Thymus (tissue), 14 donors: ENCODE measurements around the gene LARP1B. TPM values are rescaled to one million over a fixed set of nuclear protein-coding genes. Genes with fewer than 3 reads are reported as not detected.
A peak's percentile ranks its signal among the peaks of the same experiment; 100 is the strongest.
"Not testable (repeated sequence)": the region's sequence is repeated elsewhere in the genome, so short reads cannot be mapped to it uniquely, and the experiment has no call there.

Experiments used
- DNase-seq, 9 donors: peaks; one replicate each; pipeline ENCODE4 v3.0.0-alpha.2; 2013; ENCODE audit warnings: low spot score in 9 of 9, low read depth in 6 of 9, missing footprints in 1 of 9
- H3K27ac ChIP-seq, 2 donors: one replicate each; pipeline ENCODE4 v1.5.1; 2013; ENCODE audit warnings: control low read depth in 1 of 2, low read depth in 1 of 2, low read length in 1 of 2, mild to moderate bottlenecking in 1 of 2, moderate library complexity in 1 of 2
- H3K27me3 ChIP-seq, 2 donors: one replicate each; pipeline ENCODE4 v1.5.1; 2013; ENCODE audit warnings: low read length in 1 of 2; ENCODE audit not compliant: control insufficient read depth in 2 of 2, insufficient read depth in 1 of 2
- H3K36me3 ChIP-seq, 2 donors: one replicate each; pipeline ENCODE4 v1.5.1; 2013; ENCODE audit warnings: low read length in 1 of 2, mild to moderate bottlenecking in 1 of 2, moderate library complexity in 1 of 2; ENCODE audit not compliant: control insufficient read depth in 2 of 2, insufficient read depth in 2 of 2
- H3K4me1 ChIP-seq, 2 donors: one replicate each; pipeline ENCODE4 v1.5.1; 2013; ENCODE audit warnings: low read length in 2 of 2; ENCODE audit not compliant: control insufficient read depth in 2 of 2, insufficient read depth in 2 of 2
- H3K4me3 ChIP-seq, 2 donors: one replicate each; pipeline ENCODE4 v1.5.1; 2013; ENCODE audit warnings: low read length in 2 of 2, control low read depth in 1 of 2, mild to moderate bottlenecking in 1 of 2
- H3K9me3 ChIP-seq, 2 donors: one replicate each; pipeline ENCODE4 v1.5.1; 2013; ENCODE audit warnings: low read length in 1 of 2, mild to moderate bottlenecking in 1 of 2; ENCODE audit not compliant: control insufficient read depth in 2 of 2, insufficient read depth in 1 of 2
- WGBS: extraction: QIAGEN DNeasy Blood & Tissue Kit; methylation state at CpG from one replicate; pipeline ENCODE4 v1.1.7; 2013; 5-methylcytosine and 5-hydroxymethylcytosine counted together
- long read RNA-seq, 10 donors: transcript quantifications; one replicate each; lab custom pipeline, GENCODE V29; 2026
- polyA plus RNA-seq: library from polyadenylated mRNA; stranded (reverse); fragments of 200-250 nt; gene quantifications from one replicate; pipeline ENCODE4 v1.2.3, GENCODE V29; 2013
- total RNA-seq: library from RNA; stranded (reverse); fragments of 120-200 nt; gene quantifications from one replicate; pipeline ENCODE4 v1.2.4, GENCODE V29; 2013
- donor health status: healthy.

Gene LARP1B
- total RNA-seq = 16.5 TPM
- 12.5 TPM for polyA plus RNA-seq
- long read RNA-seq, donor 1 = 0 reads
- long read RNA-seq, donor 2 = 0 reads
- long read RNA-seq, donor 3, partial matches to known transcripts = 0 of 6 reads
- long read RNA-seq, donor 3, other reads (novel, unspliced or antisense) = 0 of 6 reads
- long read RNA-seq, donor 4, partial matches to known transcripts = 0 of 1 reads
- long read RNA-seq, donor 4, other reads (novel, unspliced or antisense) = 0 of 1 reads
- long read RNA-seq, donor 5, partial matches to known transcripts = 0 of 5 reads
- long read RNA-seq, donor 5, other reads (novel, unspliced or antisense) = 0 of 5 reads
- long read RNA-seq, donor 6 = 0 reads
- long read RNA-seq, donor 7, partial matches to known transcripts = 5 of 5 reads
- long read RNA-seq, donor 7, other reads (novel, unspliced or antisense) = 0 of 5 reads
- long read RNA-seq, donor 8, partial matches to known transcripts = 0 of 1 reads
- long read RNA-seq, donor 8, other reads (novel, unspliced or antisense) = 0 of 1 reads
- long read RNA-seq, donor 9 = 0 reads
- long read RNA-seq, donor 10, partial matches to known transcripts = 0 of 1 reads
- long read RNA-seq, donor 10, other reads (novel, unspliced or antisense) = 0 of 1 reads

DNA sequence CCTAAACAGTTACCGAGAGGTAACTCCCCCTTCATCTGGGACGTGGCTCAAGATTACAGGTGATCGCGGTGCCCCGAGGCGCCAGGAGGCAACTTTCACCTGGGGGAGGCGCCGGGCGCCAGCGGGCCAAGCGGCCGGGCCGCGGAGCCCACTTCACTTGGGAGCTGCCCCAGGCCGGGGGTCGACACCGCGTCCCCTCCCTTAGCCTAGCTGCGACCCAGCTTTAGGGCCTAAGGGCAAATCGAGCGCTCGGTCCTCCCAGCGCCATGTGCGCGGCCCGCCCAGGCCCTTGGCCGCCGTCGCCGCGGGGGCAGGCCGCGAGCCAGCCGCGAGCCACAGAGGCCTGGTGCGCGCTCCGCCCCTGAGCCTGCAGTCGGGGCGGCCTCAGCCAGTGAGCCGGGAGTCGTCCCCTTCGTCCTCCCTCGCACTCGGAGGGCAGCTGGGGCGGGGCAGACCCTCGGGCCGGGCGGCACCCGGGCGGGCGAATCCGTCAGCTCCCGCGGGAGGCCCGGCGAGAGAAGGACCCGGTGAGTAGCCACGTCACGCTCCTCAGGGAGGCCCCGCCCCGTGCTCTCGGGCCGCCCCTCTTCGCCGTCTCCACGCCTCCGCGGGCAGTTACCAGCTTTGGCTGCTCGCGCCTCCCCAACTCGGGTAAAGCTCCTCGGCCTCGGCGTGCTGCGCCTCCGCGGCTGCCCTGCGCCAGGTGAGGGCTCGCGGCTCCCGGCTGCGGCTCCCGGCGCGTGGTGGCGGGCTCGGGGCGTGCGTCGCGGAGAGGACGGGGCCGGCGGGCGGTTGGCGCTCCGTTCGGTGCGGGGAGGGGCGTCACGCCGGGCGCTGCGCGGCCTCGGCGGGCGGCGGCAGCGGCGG is at the start of gene LARP1B:
Gene LARP1B, plus strand, starts transcription at position 614 of the 867 bp plus-strand sequence. CDS start 13,640 bp downstream, outside the sequence.
- H3K27me3 ChIP-seq = peaks cover 0 to 4% of the 10 kb centered on the region in 2 donors
- H3K9me3 ChIP-seq = no peaks in the 10 kb centered on the region
- peaks cover 3% of the 10 kb centered on the region in 2 donors for H3K4me1 ChIP-seq
- no peaks in the 10 kb centered on the region for H3K36me3 ChIP-seq
- WGBS = under 1% methylated on average over 112 of the region's 112 CpGs
- DNase-seq = peak; percentile 43 to 92 (median 78)
- H3K4me3 ChIP-seq = peak within 1 kb of the TSS; percentile 59 to 70
- H3K27ac ChIP-seq = peak within 1 kb of the TSS; percentile 76 to 94

GRCh38 chr4:128025319-128025718 is 35.8 kb upstream of the LARP1B start:
- DNase-seq = no peak
- Histone ChIP-seq H3K36me3 (peaks cover 17 to 56% of the 10 kb centered on the region in 2 donors), H3K9me3 (no peaks in the 10 kb centered on the region), H3K4me1 (no peaks in the 10 kb centered on the region), H3K27me3 (no peaks in the 10 kb centered on the region), H3K27ac (no peak overlapping the region), H3K4me3 (no peak overlapping the region)

DNA sequence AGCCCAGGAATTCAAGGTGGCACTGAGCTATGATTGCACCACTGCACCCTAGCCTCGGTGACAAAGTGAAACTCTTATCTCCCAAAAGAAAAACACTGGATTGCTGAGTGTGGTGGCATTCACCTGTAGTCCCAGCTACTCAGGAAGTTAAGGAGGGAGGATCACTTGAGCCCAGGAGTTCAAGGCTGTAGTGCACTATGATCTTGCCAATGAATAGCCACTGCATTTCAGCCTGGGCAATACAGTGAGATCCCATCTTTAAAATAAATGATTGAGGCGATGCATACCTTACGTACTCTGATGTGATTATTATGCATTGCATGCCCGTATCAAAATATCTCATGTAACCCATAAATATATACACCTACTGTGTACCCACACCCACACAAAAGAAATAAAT is 31.2 kb upstream of the LARP1B start:
- Histone ChIP-seq H3K4me1 (no peaks in the 10 kb centered on the region), H3K27ac (no peak overlapping the region), H3K4me3 (no peak overlapping the region), H3K9me3 (no peaks in the 10 kb centered on the region), H3K36me3 (peaks cover 9 to 26% of the 10 kb centered on the region in 2 donors), H3K27me3 (no peaks in the 10 kb centered on the region)
- DNase-seq = no peak
- 97% methylated on average over 4 of the region's 4 CpGs for WGBS

DNA sequence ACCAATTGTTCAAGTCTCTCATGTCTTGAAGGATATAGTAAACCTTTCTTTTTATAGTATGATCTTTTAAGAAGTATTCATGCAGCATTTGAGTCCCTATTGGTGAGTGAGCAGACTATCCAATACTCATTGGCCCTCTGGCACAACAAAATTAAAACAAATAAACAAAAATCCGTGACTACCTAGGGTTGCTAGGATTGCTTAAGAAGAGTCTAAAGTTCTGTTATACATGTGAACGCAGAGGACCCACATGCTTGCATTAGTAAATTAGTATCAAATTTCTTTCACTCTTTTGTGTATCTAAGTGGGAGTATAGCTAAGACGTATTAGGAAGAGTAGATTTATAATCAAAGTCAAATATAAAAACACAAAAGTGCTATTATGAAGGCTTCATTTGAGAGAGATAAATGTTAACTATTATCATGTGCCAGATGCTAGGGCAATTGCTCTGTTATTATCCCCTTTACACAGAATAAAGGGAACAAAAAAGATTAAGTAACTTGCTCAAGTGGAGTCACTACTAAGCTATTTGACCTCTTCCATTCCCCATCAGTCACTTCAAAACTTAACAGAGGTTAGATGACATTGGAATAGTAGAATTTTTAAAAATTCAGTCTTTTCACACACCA is 29.2 kb upstream of the LARP1B start:
- Histone ChIP-seq H3K36me3 (peaks cover 7 to 23% of the 10 kb centered on the region in 2 donors), H3K4me3 (no peak overlapping the region), H3K4me1 (no peaks in the 10 kb centered on the region), H3K27me3 (no peaks in the 10 kb centered on the region), H3K27ac (no peak overlapping the region), H3K9me3 (no peaks in the 10 kb centered on the region)
- no peak for DNase-seq
- 98% methylated on average over 3 of the region's 3 CpGs for WGBS

- Histone ChIP-seq H3K4me3 (no peak overlapping the region), H3K9me3 (no peaks in the 10 kb centered on the region), H3K27ac (no peak overlapping the region), H3K27me3 (no peaks in the 10 kb centered on the region), H3K36me3 (no peaks in the 10 kb centered on the region), H3K4me1 (no peaks in the 10 kb centered on the region)
- WGBS = 97% methylated on average over 1 of the region's 1 CpG
- DNase-seq = no peak
These were observed 21.5 kb upstream of the LARP1B start for GRCh38 chr4:128039568-128039967.

DNA sequence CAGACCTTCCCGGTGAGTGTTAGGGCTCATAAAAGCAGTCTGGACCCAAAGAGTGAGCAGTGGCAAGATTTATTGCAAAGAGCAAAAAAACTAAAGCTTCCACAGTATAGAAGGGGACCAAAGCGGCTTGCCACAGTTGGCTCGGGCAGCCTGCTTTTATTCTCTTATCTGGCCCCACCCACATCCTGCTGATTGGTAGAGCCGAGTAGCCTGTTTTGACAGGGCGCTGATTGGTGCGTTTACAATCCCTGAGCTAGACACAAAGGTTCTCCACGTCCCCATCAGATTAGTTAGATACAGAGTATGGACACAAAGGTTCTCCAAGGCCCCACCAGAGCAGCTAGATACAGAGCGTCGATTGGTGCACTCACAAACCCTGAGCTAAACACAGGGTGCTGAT is 14.1 kb upstream of the LARP1B start:
- H3K4me1 ChIP-seq, H3K36me3 ChIP-seq, H3K4me3 ChIP-seq, H3K27me3 ChIP-seq, DNase-seq, H3K9me3 ChIP-seq, H3K27ac ChIP-seq: not testable (repeated sequence)
- 95% methylated on average over 9 of the region's 9 CpGs for WGBS

- 98% methylated on average over 34 of the region's 34 CpGs for WGBS
- H3K4me1 ChIP-seq = not testable (repeated sequence)
These were observed 13.6 kb upstream of the LARP1B start for GRCh38 chr4:128047514-128047913.

DNA sequence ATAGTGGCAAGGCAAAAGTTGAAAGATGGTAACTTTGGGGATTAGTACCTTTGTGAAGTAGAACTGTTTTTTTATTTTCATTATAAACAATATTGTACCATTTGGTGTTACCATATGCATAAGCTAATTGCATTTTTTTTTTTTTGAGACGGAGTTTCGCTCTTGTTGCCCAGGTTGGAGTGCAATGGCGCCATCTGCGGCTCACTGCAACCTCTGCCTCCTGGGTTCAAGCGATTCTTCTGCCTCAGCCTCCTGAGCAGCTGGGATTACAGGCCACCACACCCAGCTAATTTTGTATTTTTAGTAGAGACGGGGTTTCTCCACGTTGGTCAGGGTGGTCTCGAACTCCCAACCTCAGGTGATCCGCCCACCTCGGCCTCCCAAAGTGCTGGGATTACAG is 9.9 kb upstream of the LARP1B start:
- DNase-seq = peak in 2 of 9 donors; percentile 9
- not testable (repeated sequence) for H3K4me3 ChIP-seq

More at GRCh38 chr4:128047514-128047913, 13.6 kb upstream of the LARP1B start:
- not testable (repeated sequence) for H3K4me3 ChIP-seq, DNase-seq, H3K9me3 ChIP-seq, H3K27me3 ChIP-seq, H3K27ac ChIP-seq, H3K36me3 ChIP-seq

More for the DNA sequence above, 9.9 kb upstream of the LARP1B start:
- not testable (repeated sequence) for H3K27ac ChIP-seq, H3K27me3 ChIP-seq, H3K36me3 ChIP-seq, H3K9me3 ChIP-seq, H3K4me1 ChIP-seq
- WGBS = 92% methylated on average over 10 of the region's 10 CpGs
